Common myeloid progenitor, CD34-positive (primary cell): Measurements from ENCODE around the gene CEACAM7.
"Not testable (repeated sequence)": the region's sequence is repeated elsewhere in the genome, so short reads cannot be mapped to it uniquely, and the experiment has no call there.

Source experiments
- CTCF ChIA-PET: fragments of 350-600 bp; sonication (Branson Sonifier 250); formaldehyde crosslinking; loops from one replicate; lab custom pipeline; 2021; ENCODE audit warnings: antibody characterized with exemption; lab: Charles Lee
- POLR2A ChIA-PET: fragments of 350-600 bp; sonication (Branson Sonifier 250); formaldehyde crosslinking; loops from one replicate; lab custom pipeline; 2021; ENCODE audit warnings: antibody characterized with exemption; lab: Charles Lee
- DNase-seq, 3 donors: peaks; one replicate each; pipeline versions ENCODE4 v3.0.0 to v3.0.0-alpha.2; 2013
- H3K27ac ChIP-seq, 2 experiments: 1 replicate in 1 of 2; 2 replicates in 1 of 2; pipeline ENCODE4 v1.7.0; 2013; ENCODE audit warnings: inconsistent platforms in 2 of 2, low read length in 2 of 2, mild to moderate bottlenecking in 2 of 2, low read depth in 1 of 2, moderate library complexity in 1 of 2; ENCODE audit not compliant: severe bottlenecking in 2 of 2, insufficient read depth in 1 of 2, poor library complexity in 1 of 2
- H3K27me3 ChIP-seq, 5 experiments: replicated peaks in 2 of 5; 1 replicate in 3 of 5; 2 replicates in 2 of 5; pipeline versions ENCODE4 v1.6.1 to v1.7.0; 2013; ENCODE audit warnings: low read length in 4 of 5, mild to moderate bottlenecking in 2 of 5, moderate library complexity in 2 of 5, inconsistent platforms in 1 of 5; ENCODE audit not compliant: insufficient read depth in 5 of 5, control insufficient read depth in 4 of 5
- H3K36me3 ChIP-seq, 4 experiments: 1 replicate in 2 of 4; 2 replicates in 2 of 4; pipeline versions ENCODE4 v1.6.1 to v1.7.0; 2013; ENCODE audit warnings: low read length in 3 of 4, control low read depth in 1 of 4, mild to moderate bottlenecking in 1 of 4; ENCODE audit not compliant: control insufficient read depth in 4 of 4, insufficient read depth in 4 of 4
- H3K4me1 ChIP-seq, 4 experiments: 1 replicate in 3 of 4; 2 replicates in 1 of 4; pipeline versions ENCODE4 v1.6.1 to v1.7.1; 2013; ENCODE audit warnings: low read length in 3 of 4, mild to moderate bottlenecking in 3 of 4, control low read depth in 1 of 4, inconsistent platforms in 1 of 4, moderate library complexity in 1 of 4; ENCODE audit not compliant: control insufficient read depth in 4 of 4, insufficient read depth in 4 of 4; ENCODE audit errors: control extremely low read depth in 1 of 4
- H3K4me3 ChIP-seq, 7 experiments: 1 replicate in 4 of 7; 2 replicates in 3 of 7; pipeline versions ENCODE4 v1.5.1 to v1.7.0; 2013; ENCODE audit warnings: mild to moderate bottlenecking in 7 of 7, low read length in 6 of 7, moderate library complexity in 6 of 7, inconsistent platforms in 2 of 7, low read depth in 2 of 7, control low read depth in 1 of 7; ENCODE audit not compliant: insufficient read depth in 4 of 7, control insufficient read depth in 1 of 7; ENCODE audit errors: extremely low read depth in 1 of 7
- H3K9me3 ChIP-seq, 5 experiments: 1 replicate in 4 of 5; 2 replicates in 1 of 5; pipeline versions ENCODE4 v1.6.1 to v1.7.1; 2013; ENCODE audit warnings: low read length in 4 of 5, mild to moderate bottlenecking in 2 of 5, inconsistent platforms in 1 of 5, low read depth in 1 of 5, moderate library complexity in 1 of 5; ENCODE audit not compliant: control insufficient read depth in 4 of 5, insufficient read depth in 2 of 5; ENCODE audit errors: control extremely low read depth in 1 of 5
- WGBS: methylation state at CpG from one replicate; pipeline ENCODE4 v1.1.5; 2013; ENCODE audit not compliant: insufficient coverage; 5-methylcytosine and 5-hydroxymethylcytosine counted together

Gene CEACAM7

GRCh38 chr19:41714598-41714997 lies 26.5 kb upstream of the CEACAM7 start:
- H3K4me1 ChIP-seq = no peaks in the 10 kb centered on the region
- no peak for DNase-seq
- no peak overlapping the region for H3K27ac ChIP-seq
- POLR2A ChIA-PET = no interaction called here
- H3K36me3 ChIP-seq = no peaks in the 10 kb centered on the region
- CTCF ChIA-PET = interaction anchor here (2.7 kb wide), 1 partner anchor 8 kb away, joined by 18 read pairs; no protein-coding TSS in a partner anchor
- H3K4me3 ChIP-seq = no peak overlapping the region
- H3K27me3 ChIP-seq = peaks cover 0 to 21% (median 10%) of the 10 kb centered on the region in 5 experiments
- H3K9me3 ChIP-seq = no peaks in the 10 kb centered on the region
- WGBS = 96% methylated on average over 3 of the region's 5 CpGs

DNA sequence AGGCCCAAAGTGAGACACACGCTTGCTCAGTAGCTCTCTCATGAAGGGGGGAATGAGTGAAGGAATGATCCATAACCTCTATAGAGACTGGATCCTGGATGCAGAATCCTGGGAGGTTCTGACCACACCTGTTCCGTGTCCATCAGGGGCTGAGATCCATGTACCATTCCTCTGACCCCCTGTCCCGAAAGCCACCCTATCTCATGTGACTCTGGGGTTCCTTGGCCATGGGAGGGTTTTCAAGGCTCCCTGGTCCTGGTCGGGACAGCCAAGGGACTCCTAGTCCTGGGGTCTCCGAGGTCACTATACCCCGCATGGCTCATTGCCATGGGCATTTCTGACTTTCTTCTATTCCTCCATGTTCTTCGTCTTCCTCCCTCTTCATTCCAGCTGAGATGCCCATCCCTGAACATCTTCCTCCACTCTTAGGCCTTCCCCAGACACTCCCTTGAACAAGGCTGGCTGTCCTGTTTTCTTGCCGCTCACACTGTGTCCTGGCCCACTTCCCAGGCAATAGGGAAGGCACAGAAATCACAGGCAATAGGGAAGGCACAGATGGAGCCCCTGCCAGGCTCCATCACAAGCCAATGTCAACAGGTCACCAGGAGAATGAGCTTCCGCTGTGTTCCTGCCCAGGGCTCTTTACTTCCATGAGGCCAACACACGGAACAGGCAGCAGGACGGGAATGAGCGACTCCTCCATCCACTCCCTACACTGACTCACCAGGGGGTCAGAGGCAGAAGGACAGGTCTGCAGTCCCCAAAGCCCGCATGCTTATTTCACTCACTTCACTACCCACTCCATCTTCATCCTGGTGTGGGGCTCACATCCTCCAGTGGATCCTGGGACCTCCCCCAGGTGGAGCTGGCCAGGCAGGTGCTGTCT lies 23.5 kb upstream of the CEACAM7 start:
- Histone ChIP-seq H3K36me3 (no peaks in the 10 kb centered on the region), H3K9me3 (no peaks in the 10 kb centered on the region), H3K27ac (no peak overlapping the region), H3K4me1 (peaks cover 0 to 2% (median 0%) of the 10 kb centered on the region in 4 experiments), H3K27me3 (peaks cover 0 to 13% (median 6%) of the 10 kb centered on the region in 5 experiments), H3K4me3 (no peak overlapping the region)
- CTCF ChIA-PET = interaction anchor here (1.2 to 1.6 kb wide), 3 partner anchors 24 to 81 kb away, joined by 4 to 6 read pairs (median 4); no protein-coding TSS in a partner anchor
- no peak for DNase-seq
- 90% methylated on average over 10 of the region's 13 CpGs for WGBS
- POLR2A ChIA-PET = no interaction called here

DNA sequence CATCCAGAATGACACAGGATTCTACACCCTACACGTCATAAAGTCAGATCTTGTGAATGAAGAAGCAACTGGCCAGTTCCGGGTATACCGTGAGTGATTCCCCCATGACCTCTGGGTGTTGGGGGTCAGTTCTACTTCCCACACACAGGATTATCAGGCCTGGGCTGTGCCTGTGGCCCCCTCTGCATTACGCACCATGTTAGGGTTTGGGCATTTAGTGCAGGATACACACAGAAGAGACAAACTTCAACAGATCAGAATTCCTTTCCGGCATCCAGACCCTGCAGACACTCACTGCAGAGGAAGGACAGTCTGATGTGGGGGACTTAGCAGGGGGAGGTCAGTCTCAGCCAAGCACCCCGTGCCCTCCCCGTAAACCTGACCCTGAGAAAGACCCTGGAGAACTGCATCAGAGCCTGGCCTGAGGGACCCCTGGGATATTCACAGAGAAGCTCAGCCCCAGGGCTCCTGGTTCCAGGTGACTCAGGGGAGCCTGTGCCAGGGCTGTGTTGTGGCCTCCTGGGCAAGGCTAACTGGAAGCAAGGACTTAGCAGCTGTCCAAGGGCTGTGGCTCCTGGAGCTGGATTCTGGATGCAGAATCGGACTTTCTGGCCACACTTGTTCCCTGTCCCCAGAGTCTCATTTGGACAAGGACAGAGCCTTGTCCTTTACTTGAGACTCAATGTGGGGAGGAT lies 22.0 kb upstream of the CEACAM7 start:
- no peak for DNase-seq
- no peak overlapping the region for H3K4me3 ChIP-seq
- H3K27ac ChIP-seq = no peak overlapping the region
- no peaks in the 10 kb centered on the region for H3K36me3 ChIP-seq
- ChIA-PET POLR2A (interaction anchor here (0.6 kb wide), 1 partner anchor 198 kb away, joined by 3 read pairs; no protein-coding TSS in a partner anchor), CTCF (interaction anchor here (1.3 to 1.6 kb wide), 5 partner anchors 9 to 83 kb away, joined by 3 to 6 read pairs (median 4); no protein-coding TSS in a partner anchor)
- H3K27me3 ChIP-seq = peaks cover 0 to 12% (median 2%) of the 10 kb centered on the region in 5 experiments
- H3K4me1 ChIP-seq = peaks cover 0 to 2% (median 0%) of the 10 kb centered on the region in 4 experiments
- WGBS = 98% methylated on average over 7 of the region's 8 CpGs
- no peaks in the 10 kb centered on the region for H3K9me3 ChIP-seq

GRCh38 chr19:41709516-41709915 lies 21.4 kb upstream of the CEACAM7 start:
- peaks cover 0 to 14% (median 4%) of the 10 kb centered on the region in 5 experiments for H3K27me3 ChIP-seq
- H3K9me3 ChIP-seq, H3K4me3 ChIP-seq, H3K36me3 ChIP-seq, POLR2A ChIA-PET, DNase-seq, H3K27ac ChIP-seq, H3K4me1 ChIP-seq: not testable (repeated sequence)
- WGBS = 100% methylated on average over 2 of the region's 8 CpGs
- CTCF ChIA-PET = interaction anchor here (1.3 to 1.4 kb wide), 3 partner anchors 8 to 32 kb away, joined by 3 to 4 read pairs (median 3); no protein-coding TSS in a partner anchor

GRCh38 chr19:41708481-41708880 lies 20.4 kb upstream of the CEACAM7 start, which contains the start of gene CEACAM5:
TSS of gene CEACAM5 (plus strand) at chr19:41708626. CDS start at chr19:41708732, 106 bp downstream.
- H3K4me3 ChIP-seq = no peak within 1 kb of the TSS
- no peak for DNase-seq
- no peak within 1 kb of the TSS for H3K27ac ChIP-seq
- H3K27me3 ChIP-seq = peaks cover 0 to 13% (median 7%) of the 10 kb centered on the region in 5 experiments
- H3K9me3 ChIP-seq = no peaks in the 10 kb centered on the region
- peaks cover 0 to 2% (median 0%) of the 10 kb centered on the region in 4 experiments for H3K4me1 ChIP-seq
- ChIA-PET POLR2A (no interaction called here), CTCF (no interaction called here)
- WGBS = 54% methylated on average over 3 of the region's 4 CpGs
- no peaks in the 10 kb centered on the region for H3K36me3 ChIP-seq

GRCh38 chr19:41707871-41708371 lies 19.9 kb upstream of the CEACAM7 start:
- CTCF ChIA-PET = interaction anchor here (1.0 to 3.9 kb wide), 11 partner anchors 8 to 87 kb away, joined by 3 to 59 read pairs (median 6); partner anchors contain the start of gene CEACAM6
- H3K4me3 ChIP-seq = no peak overlapping the region
- 100% methylated on average over 5 of the region's 5 CpGs for WGBS
- H3K4me1 ChIP-seq = peaks cover 0 to 2% (median 0%) of the 10 kb centered on the region in 4 experiments
- H3K27me3 ChIP-seq = peaks cover 0 to 13% (median 7%) of the 10 kb centered on the region in 5 experiments
- POLR2A ChIA-PET = no interaction called here
- no peaks in the 10 kb centered on the region for H3K36me3 ChIP-seq
- no peak overlapping the region for H3K27ac ChIP-seq
- no peak for DNase-seq
- no peaks in the 10 kb centered on the region for H3K9me3 ChIP-seq
